Head of caudate nucleus (tissue), 42 donors: ENCODE results near the gene UBE2E2.
"Not testable (repeated sequence)": the region's sequence is repeated elsewhere in the genome, so short reads cannot be mapped to it uniquely, and the experiment has no call there.

ENCODE experiments used
- DNase-seq, 42 donors: peaks; one replicate each; pipeline versions ENCODE4 v3.0.0 to v3.0.0-alpha.2; 2020 to 2021; ENCODE audit warnings: mixed read lengths in 7 of 42
- intact Hi-C: fragments of 100-400 bp; cut with DNase I; formaldehyde crosslinking; loops from one replicate; pipeline ENCODE4 v1.15.0; 2022

Gene UBE2E2

DNA sequence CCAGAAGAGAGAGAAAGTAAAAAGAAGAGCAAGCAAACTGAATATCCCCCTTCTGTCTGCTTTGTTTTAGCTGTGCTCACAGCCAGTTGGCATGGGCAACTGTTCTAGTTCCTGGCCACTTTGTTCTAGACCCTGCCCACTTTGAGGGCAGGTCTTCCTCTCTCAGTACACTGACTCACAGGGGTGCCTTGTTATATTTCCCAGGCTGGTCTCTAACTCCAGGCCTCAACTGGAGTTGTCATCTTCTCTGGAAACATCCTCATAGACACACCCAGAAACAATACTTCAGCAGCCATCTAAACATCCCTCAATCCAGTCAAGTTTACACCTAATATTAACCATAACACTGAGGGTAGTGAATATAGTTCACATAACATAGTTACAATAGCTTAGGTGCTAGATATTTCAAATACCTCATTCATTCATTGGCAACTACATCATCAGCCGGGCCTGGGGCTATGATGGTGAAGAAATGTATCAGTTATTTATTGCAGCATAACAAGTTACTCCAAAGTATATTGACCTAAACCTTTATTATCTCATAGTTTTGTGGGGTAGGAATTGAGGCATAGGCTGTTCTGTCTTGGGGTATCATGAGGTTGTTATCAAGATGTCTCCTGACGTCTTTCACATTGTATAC lies 106.0 kb downstream of the UBE2E2 start:
- intact Hi-C loops: no loop called here

DNA sequence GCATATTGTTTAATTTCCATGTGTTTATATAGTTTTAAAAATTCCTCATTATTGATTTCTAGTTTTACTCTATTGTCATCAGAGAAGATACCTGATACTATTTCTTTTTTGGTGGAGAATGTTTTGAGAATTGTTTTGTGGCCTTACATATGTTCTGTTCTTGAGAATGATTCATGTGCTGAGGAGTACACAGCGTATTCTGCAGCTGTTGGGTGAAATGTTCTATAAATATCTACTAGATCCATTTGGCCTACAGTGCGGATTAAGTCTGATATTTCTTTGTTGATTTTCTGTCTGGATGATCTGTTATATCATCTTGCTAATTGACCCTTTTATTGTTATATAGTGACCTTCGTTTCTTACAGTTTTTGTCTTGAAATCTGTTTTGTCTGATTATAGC lies 109.7 kb downstream of the UBE2E2 start:
- intact Hi-C loops: no loop called here
- DNase-seq: no peak

More for the DNA sequence above, 106.0 kb downstream of the UBE2E2 start:
- no peak for DNase-seq

DNA sequence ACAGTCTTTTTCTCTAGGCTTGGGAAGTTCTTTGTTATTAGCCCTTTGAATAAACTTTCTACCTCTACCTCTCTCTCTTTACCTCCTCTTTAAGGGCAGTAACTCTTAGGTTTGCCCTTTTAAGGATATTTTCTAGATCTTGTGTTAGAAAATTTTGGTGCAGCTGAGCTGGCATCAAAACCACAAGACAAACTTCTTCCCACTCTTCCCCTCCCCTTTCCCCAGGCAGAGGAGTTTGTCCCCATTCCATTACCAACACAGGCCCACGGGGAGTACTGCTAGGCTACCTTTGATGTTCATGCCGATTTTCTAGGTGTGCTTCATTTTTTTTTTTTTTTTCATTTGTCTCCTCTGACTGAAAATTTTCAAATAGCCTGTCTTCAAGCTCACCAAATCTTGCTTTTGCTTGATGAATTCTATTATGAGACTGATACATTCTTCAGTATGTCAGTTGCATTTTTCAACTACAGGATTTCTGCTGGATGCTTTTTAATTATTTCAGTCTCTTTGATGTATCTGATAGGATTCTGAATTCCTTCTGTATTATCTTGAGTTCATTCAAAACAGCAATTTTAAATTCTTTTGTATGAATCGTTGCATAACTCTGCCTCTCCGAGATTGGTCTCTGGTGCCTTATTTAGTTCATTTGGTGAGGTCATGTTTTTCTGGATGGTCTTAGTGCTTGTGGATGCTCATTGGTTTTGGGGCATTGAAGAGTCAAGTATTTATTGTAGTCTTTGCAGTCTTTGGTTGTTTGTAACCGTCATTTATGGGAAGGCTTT lies 112.0 kb downstream of the UBE2E2 start:
- intact Hi-C loops: no loop called here
- DNase-seq: no peak

DNA sequence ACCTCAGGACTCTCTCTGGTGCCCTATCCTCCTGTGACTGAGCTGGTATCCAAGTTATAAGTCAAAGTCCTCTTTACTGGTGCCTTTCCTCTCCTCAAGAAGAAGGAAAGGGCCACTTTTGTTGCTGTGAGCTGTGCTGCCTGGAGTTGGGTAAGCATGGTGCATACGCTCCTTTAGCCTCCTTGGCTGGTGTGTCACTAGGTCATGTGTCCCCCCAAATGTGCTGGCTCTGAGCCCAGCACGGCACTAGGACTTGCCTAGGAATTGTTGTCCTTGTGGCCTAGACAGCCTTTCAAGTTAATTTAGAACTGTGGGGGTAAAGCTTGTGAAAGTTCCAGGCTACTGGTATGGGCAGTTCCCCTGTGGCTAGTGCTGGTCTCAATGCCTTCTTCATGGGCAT lies 113.8 kb downstream of the UBE2E2 start:
- intact Hi-C loops: no loop called here
- DNase-seq: no peak

DNA sequence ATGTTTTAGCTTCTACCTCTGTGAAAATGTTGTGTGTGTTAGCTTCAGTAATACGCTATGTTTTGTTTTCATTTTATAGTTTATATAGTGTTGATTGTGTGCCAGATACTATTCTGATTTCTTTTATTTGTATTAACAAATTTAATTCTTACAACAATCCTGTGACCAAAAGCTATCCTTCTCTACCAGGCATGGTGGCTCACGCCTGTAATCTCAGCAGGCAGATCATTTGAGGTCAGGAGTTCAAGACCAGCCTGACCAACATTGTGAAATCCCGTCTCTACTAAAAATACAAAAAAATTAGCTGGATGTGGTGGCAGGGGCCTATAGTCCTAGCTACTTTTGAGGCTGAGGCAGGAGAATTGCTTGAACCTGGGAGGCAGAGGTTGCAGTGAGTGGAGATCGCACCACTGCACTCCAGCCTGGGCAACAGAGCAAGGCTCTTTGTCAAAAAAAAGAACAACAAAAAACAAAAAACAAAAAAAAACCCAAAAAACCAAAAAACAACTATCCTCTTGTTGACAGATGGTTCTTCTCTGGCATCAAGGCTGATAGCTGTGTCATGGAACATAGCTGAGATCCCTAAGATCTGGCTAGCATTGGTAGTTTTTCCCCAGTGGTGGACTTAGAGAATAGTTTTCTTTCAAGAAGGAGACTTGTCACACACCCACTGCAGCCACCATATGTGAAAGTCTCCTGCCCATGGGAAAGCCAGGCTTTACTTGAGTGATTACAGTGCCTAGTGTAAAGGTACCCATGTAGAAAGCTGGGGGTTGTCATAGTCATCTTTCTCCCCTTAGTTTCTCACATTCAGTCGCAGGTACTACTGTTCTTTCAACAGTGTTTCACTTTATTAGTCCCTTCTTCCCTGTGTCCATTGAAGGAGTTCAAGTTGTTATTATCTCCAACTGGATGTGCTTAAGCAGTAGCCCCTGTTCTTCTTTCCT lies 116.5 kb downstream of the UBE2E2 start:
- intact Hi-C loops: no loop called here
- DNase-seq: no peak

DNA sequence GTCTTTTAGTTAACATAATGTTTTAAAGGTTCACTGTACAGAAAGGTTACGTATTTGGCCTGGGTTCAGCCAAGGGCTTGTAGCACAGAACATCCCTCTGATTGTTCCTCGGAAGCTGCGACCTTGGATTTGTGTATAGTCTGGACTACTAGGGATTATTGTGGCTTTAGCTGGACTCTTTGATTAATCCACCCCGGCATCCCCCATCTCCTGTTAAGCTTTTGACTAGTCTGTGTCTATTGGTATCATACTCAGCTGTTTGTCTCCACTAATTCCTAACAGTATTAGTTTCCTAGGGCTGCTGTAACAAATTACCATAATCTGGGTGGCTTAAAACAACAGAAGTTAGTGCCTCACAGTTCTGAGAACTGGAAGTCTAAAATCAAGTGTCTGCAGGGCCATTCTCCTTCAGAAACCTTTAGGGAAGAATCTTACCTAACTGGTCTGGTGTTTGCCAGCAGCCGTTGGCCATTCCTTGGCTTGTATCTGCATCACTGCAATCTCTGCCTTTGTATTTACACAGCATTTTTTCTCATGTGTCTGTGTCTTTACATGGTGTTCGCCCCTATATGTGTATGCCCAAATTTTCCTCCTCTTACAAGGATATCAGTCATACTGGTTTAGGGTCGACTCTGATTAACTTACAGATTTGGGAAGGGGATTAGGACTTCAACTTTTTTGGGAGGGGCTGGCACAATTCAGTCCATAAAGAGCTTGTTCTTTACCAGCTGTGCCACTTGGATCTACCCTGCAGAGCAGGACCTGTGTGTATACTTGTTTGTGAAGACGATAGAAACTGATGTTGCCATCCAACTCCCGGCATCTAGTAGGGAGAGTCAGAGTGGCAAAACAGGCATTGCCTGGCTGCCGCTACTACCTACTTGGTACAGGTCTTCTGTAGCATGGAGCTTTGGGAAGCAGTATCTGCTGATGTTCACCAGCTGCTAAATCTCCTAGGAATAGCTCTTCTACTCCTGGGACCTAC lies 117.8 kb downstream of the UBE2E2 start:
- DNase-seq: no peak
- intact Hi-C loops: no loop called here

DNA sequence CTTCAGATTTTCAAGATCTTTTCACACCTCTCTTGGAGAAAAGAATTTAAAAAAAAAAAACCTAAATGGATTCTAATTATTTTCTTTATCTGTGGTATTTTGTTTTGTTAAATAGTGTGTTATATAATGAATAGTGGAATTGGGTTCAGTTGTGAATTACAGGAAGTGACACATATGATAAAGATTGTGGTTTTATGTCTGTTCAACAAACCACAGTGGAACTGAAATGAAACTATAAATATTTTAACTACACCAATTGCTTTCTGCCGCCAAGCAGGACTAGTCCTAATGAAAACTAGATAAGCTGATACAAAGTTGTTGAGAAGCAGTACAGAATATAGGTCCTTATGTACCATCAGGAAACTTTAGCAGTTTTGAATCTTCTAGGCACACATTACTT lies 121.6 kb downstream of the UBE2E2 start:
- intact Hi-C loops: no loop called here
- DNase-seq: no peak

DNA sequence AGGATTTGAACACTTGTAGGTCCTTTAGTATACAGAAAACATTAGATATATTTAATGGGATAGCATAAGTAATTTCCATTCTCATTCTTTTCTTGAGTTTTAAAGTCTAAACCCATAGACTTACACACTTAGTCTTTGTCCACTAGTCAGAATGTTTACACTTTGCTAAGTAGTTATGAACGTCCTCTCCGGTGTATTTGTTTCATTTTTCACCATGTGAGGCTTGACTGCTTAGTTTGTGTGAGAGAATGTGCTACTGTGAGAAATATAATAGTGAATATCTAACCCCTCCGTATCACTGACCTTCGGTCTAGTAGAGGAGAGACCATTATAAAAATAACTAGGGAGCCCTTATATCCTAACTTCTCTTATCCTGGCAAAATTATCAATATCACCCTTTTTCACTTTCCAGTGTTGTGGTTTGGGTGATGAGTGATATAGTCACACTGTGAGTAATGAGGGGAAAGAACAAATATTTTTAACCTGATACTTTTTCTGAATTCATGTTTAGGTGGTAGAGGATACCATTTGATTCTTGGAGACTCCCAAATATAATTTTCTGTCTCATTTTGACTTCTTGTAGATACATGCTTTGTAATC lies 122.4 kb downstream of the UBE2E2 start:
- intact Hi-C loops: no loop called here
- no peak for DNase-seq

DNA sequence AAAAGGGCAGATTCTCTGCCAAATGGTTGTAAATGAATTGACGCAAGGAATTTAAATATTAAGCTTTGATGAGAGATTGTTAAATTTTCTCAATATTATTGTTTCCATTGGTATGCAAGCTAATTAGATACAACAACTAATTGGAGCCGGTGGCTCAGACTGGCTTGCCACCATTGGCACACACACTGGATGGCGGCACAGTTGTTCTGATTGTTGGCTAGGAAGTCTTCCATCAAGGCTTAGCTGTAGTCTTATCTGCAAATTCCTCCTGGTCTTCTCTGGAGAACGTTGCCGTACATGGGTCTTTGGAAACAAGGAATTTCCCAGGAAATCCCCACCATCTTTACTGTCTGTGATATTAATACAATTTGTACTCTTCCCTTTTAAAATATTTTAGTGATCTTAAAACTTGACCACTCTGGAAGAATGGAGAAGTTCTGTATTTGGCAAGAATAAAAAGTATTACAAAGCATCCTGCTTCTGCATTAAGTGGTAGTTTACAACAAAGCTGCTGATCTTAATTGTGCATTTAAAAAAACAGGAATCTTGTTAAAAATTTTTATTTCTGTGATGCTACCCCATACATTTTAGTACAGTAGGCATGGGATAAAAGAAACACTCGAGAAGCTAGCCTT lies 126.5 kb downstream of the UBE2E2 start:
- intact Hi-C loops: no loop called here
- peak in 2 of 42 donors; percentile 10 to 20 for DNase-seq

DNA sequence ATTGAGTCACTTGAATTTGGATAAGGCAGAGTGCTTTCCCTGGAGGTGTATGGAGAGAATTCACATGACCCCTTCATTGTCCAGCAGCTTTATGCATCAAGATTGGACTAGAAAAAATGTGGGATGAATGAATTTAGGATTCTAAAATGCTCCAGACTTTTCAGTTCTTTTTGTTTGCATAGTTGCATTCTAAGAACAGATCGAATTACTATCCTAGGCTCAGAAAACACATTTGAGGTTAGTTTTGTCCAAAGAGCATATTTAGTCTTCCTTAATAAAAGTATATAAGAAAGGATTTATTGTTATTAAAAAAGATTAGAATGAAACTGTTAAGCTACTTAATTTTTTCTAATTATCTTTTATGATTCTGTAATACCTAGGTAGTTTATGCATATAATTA lies 127.4 kb downstream of the UBE2E2 start:
- DNase-seq: no peak
- intact Hi-C loops: no loop called here

DNA sequence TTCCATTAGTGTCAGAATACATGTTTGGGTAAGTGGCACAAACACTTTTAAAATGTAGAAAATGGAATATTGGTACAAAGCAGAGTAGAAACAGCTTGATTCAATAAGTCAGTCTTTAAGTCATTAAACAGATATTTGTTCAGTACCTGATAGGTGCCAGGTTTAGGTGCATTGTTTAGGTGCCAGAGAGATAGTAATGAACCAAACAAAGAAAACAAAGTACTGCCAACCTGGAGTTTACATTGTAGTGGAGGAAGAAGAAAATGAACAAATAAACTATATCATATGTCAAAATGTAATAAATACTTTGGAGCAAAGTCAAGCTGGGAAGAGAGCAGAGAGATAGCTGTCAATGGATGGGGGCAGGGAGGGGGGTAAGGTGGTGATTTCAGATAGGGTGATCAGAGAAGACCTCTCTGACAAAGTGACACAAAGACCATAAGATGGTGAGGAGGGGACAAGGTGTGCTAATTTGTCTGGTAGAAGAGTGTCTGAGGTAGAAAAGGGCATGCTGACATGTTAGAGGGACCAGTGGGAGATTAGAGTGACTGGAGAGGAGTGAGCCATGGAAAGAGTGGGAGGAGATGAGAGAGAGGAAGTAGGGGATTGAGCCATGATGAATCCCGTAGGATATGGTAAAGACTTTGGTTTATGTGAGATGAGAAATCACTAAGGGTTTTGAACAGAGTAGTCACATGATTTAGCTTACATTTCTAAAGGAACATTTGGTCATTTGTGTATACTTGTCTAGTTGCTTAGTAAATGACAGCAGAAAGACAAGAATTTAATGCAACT lies 128.2 kb downstream of the UBE2E2 start:
- no peak for DNase-seq

DNA sequence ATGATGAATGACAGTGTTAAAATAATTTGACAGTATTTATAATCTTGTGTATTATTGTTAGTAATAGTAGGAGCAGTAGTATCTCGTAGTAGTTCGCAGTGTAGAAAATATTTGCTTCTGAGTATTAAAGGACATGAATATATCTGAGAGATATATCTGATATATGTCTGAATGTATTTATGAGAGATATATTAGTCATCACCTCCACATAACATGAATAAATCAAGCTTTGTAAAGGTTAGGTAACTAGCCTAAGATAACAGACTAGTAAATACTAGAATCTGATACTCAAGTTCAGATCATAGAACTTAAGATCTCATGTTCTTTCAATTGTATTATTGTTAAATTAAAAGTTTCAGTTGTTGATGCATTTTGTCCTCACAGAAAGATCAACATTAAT lies 130.5 kb downstream of the UBE2E2 start:
- no peak for DNase-seq
- intact Hi-C loops: no loop called here

More for the DNA sequence above, 128.2 kb downstream of the UBE2E2 start:
- intact Hi-C loops: no loop called here

DNA sequence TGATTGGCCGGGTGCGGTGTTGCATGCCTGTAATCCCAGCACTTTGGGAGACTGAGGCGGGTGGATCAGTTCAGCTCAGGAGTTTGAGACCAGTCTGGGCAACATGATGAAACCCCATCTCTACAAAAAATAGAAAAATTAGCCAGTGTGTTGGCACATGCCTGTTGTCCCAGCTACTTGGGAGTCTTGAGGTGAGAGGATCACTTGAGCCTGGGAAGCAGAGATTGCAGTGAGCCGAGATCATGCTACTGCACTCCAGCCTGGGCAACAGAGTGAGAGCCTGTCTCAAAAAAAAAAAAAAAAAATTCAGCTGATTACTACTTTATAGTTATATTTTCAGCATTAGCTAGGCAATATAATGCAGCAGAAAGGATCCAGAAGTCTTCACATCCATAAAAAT lies 133.7 kb downstream of the UBE2E2 start:
- intact Hi-C loops, DNase-seq: not testable (repeated sequence)

DNA sequence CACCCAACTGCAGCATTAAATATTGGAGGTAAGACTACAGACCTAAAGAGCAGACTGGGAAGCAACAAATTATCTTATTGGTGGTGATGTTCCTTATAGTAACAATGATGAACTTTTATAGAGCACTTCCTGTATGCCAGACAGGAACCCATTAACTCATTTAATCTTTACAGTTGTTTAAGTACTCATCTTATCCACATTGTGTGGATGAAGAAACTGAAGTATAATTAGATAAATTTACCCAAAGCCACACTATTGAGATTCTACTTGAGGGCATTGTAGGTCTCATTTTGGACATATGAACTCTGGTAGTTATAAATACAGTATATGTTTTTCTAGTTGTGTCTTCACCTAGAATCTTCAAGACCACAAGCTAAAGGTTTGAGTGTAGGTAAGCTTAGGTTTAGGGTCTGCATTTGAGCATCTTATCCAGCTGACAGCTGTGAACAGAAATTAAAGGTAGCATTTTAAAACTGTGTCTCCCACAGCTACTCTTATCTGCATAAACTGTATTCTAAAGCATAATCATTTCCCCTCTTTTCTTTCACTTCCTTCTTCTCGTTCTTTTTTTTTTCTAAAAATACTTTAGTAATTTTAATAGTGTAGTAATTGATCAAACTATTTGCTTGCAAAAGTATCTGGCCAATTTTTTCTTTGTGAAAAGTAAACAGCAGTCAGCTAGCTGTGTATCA lies 138.2 kb downstream of the UBE2E2 start:
- intact Hi-C loops: no loop called here
- DNase-seq: no peak

DNA sequence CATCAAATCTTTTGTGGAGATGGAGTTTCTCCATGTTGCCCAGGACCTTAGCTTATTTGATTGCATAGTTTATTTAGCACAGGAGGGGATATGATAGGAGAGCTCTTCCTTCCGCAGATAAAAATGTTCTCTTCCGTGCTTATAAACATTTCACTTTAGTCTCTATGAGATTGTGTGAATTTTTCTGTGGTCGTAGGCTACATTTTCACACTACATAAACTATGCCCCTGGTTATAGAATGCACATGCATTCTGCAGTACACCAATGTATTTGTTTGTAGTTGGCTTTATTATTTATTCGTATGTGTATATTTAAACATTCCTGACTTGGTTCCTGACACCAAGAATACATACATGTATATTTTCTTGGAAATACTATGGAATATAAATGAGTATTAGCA lies 139.2 kb downstream of the UBE2E2 start:
- intact Hi-C loops: no loop called here
- no peak for DNase-seq

DNA sequence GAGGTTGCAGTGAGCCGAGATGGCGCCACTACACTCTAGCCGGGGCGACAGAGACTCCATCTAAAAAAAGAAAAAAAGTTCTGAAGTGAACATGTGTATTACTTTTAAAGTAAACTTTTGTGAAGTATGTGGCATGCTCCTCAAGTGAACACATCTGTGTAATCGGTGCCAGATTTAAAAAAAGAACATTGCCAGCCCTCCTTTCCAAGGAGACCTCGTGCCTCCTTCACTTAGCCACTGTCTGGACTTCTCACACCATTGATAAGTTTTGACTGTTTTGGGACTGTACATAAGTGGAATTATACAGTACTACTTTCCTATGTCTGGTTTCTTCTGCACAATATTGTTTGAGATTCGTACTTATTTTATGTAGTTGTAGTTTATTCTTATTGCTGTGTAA lies 140.4 kb downstream of the UBE2E2 start:
- intact Hi-C loops: no loop called here
- DNase-seq: no peak
